Neural cell (in vitro differentiated cells): ENCODE results near the gene SLC44A2.

Source experiments
- CTCF ChIP-seq: fragments of 450-650 bp; IDR thresholded peaks from 2 replicates; pipeline ENCODE4 v1.5.1; 2014; ENCODE audit warnings: antibody characterized with exemption, mild to moderate bottlenecking, moderate library complexity; ENCODE audit not compliant: poor library complexity, severe bottlenecking
- EP300 ChIP-seq: fragments of 450-650 bp; conservative IDR thresholded peaks from 2 replicates; pipeline ENCODE4 v1.6.1; 2014; ENCODE audit warnings: antibody characterized with exemption, mild to moderate bottlenecking, moderate library complexity; ENCODE audit not compliant: poor library complexity, severe bottlenecking
- EZH2 ChIP-seq: fragments of 200-600, 300-800 bp; shearing (Covaris generic), sonication (generic); IDR thresholded peaks from 2 replicates; pipeline ENCODE4 v1.6.1; 2014; ENCODE audit warnings: antibody characterized with exemption, low read length, borderline replicate concordance, mild to moderate bottlenecking; ENCODE audit not compliant: insufficient read depth, poor library complexity, severe bottlenecking

DNA sequence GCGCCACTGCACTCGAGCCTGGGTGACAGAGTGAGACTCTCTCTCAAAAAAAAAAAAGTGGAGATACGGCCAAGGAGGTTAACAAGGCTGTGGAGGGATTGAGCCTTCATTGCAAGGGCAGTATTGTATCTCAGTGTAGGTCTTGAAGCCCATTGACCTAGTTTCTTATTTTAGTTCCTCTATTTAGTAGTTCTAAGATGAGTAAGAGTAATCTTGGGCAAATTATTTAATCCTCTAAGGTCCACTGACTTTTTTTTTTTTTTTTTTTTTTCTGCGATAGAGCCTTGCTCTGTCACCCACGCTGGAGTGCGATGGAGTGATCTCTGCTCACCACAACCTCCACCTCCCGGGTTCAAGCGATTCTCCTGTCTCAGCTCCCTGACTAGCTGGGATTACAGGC is 14.5 kb downstream of the SLC44A2 start:
- TF ChIP-seq EP300: no peak
- TF ChIP-seq EZH2: no peak
- TF ChIP-seq CTCF: no peak
